ENCODE results near the gene ST7. TPM values are rescaled to one million over a fixed set of nuclear protein-coding genes. Genes with fewer than 3 reads are reported as not detected.

The ST7 gene
- polyA plus RNA-seq, 1 donor from 2014 or later = 76.8 TPM

DNA sequence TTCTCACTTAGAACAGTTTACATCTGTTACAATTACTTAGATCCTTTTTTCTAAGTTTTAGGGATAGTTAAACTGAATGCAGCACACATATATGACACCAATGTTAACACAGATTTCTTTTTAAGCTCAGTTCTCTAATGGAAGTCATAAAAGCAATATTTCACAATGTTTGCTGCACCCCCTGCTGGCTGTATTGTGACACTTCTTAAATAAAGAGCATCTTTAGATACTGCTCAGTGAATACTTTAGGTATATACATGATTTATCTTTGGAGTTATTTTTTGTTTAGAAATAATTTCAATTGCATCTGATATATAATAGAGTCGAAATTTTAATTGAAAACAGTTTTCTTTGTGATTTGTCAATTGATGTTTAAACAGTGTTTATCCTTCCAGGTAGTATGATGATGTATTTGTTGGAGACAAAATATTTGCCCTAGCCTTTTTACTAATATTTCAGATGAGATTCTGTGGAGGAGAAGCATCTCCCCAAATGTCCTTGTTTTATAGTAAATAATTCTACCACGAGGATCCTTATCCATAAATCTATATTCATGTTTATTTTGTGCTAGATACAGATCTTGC is 174.4 kb downstream of the ST7 start:
- Histone ChIP-seq H3K9ac (ENCODE audit: low read length) (no peak overlapping the region), H4K20me1 (ENCODE audit: insufficient read depth) (peaks cover 8% of the 10 kb centered on the region), H3K9me3 (ENCODE audit: low read length) (no peaks in the 10 kb centered on the region), H2AFZ (ENCODE audit: low read depth, low read length) (no peak overlapping the region), H3K4me3 (ENCODE audit: low read length) (no peak overlapping the region), H3K9me2 (ENCODE audit: insufficient read depth, low read length) (no peaks in the 10 kb centered on the region), H3K4me2 (ENCODE audit: low read length) (no peak overlapping the region), H3K27ac (ENCODE audit: low read length) (no peak overlapping the region), H3K36me3 (ENCODE audit: insufficient read depth, low read length) (no peaks in the 10 kb centered on the region), H3K79me2 (replicated peaks; ENCODE audit: insufficient read depth, low read length) (peaks cover 6% of the 10 kb centered on the region), H3K27me3 (ENCODE audit: insufficient read depth, low read depth, low read length) (no peaks in the 10 kb centered on the region), H3F3A (ENCODE audit: insufficient read depth, low read length, poor library complexity, severe bottlenecking) (no peaks in the 10 kb centered on the region)
- TF ChIP-seq, protein P1, sequence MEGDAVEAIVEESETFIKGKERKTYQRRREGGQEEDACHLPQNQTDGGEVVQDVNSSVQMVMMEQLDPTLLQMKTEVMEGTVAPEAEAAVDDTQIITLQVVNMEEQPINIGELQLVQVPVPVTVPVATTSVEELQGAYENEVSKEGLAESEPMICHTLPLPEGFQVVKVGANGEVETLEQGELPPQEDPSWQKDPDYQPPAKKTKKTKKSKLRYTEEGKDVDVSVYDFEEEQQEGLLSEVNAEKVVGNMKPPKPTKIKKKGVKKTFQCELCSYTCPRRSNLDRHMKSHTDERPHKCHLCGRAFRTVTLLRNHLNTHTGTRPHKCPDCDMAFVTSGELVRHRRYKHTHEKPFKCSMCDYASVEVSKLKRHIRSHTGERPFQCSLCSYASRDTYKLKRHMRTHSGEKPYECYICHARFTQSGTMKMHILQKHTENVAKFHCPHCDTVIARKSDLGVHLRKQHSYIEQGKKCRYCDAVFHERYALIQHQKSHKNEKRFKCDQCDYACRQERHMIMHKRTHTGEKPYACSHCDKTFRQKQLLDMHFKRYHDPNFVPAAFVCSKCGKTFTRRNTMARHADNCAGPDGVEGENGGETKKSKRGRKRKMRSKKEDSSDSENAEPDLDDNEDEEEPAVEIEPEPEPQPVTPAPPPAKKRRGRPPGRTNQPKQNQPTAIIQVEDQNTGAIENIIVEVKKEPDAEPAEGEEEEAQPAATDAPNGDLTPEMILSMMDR (IDR thresholded peaks at IDR 0.05; ENCODE audit: poor library complexity, severe bottlenecking) = peak; percentile 78
- TF ChIP-seq RAD21 (conservative IDR thresholded peaks at IDR 0.05) (peak; percentile 77), POLR2AphosphoS5 (IDR thresholded peaks at IDR 0.05) (no peak), SMC3 (conservative IDR thresholded peaks at IDR 0.05; ENCODE audit: poor library complexity) (peak; percentile 84), EP300 (conservative IDR thresholded peaks at IDR 0.05; ENCODE audit: poor library complexity, severe bottlenecking) (no peak), EZH2 (IDR thresholded peaks at IDR 0.05; ENCODE audit: borderline replicate concordance, insufficient read depth, low read length, poor library complexity, severe bottlenecking) (no peak)

DNA sequence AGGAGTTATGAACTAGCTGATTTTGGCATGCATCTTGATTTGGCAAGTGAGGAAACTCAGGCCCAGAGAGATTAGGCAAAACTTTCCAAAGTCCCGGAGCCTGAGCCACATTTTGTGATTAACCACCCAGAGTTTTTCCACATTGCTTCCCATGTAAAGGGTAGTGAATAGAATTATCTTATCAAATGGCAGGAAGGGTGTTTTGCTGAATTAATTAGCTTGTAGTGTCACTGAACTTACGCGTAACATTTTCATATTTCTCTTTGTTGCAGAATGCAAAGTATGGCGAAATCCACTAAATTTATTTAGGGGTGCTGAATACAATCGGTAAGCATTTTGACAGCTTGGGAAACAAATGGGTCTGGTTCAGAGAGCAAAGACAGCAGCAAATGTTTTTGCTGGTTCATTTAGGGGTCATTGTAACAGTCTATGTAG is 176.2 kb downstream of the ST7 start:
- no peak overlapping the region for H3K4me3 ChIP-seq (ENCODE audit: low read length)
- no peaks in the 10 kb centered on the region for H3K9me3 ChIP-seq (ENCODE audit: low read length)
- no peak overlapping the region for H2AFZ ChIP-seq (ENCODE audit: low read depth, low read length)
- no peaks in the 10 kb centered on the region for H3F3A ChIP-seq (ENCODE audit: insufficient read depth, low read length, poor library complexity, severe bottlenecking)
- no peak overlapping the region for H3K4me2 ChIP-seq (ENCODE audit: low read length)
- no peaks in the 10 kb centered on the region for H3K27me3 ChIP-seq (ENCODE audit: insufficient read depth, low read depth, low read length)
- H3K9ac ChIP-seq (ENCODE audit: low read length) = no peak overlapping the region
- TF ChIP-seq, protein P1 (IDR thresholded peaks at IDR 0.05; ENCODE audit: poor library complexity, severe bottlenecking) = no peak
- no peak for TF ChIP-seq MXI1 (conservative IDR thresholded peaks at IDR 0.05; ENCODE audit: poor library complexity, severe bottlenecking)
- TF ChIP-seq, protein P2, sequence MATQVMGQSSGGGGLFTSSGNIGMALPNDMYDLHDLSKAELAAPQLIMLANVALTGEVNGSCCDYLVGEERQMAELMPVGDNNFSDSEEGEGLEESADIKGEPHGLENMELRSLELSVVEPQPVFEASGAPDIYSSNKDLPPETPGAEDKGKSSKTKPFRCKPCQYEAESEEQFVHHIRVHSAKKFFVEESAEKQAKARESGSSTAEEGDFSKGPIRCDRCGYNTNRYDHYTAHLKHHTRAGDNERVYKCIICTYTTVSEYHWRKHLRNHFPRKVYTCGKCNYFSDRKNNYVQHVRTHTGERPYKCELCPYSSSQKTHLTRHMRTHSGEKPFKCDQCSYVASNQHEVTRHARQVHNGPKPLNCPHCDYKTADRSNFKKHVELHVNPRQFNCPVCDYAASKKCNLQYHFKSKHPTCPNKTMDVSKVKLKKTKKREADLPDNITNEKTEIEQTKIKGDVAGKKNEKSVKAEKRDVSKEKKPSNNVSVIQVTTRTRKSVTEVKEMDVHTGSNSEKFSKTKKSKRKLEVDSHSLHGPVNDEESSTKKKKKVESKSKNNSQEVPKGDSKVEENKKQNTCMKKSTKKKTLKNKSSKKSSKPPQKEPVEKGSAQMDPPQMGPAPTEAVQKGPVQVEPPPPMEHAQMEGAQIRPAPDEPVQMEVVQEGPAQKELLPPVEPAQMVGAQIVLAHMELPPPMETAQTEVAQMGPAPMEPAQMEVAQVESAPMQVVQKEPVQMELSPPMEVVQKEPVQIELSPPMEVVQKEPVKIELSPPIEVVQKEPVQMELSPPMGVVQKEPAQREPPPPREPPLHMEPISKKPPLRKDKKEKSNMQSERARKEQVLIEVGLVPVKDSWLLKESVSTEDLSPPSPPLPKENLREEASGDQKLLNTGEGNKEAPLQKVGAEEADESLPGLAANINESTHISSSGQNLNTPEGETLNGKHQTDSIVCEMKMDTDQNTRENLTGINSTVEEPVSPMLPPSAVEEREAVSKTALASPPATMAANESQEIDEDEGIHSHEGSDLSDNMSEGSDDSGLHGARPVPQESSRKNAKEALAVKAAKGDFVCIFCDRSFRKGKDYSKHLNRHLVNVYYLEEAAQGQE (IDR thresholded peaks at IDR 0.05; ENCODE audit: borderline replicate concordance) = no peak
- no peaks in the 10 kb centered on the region for H3K9me2 ChIP-seq (ENCODE audit: insufficient read depth, low read length)
- peaks cover 6% of the 10 kb centered on the region for H4K20me1 ChIP-seq (ENCODE audit: insufficient read depth)
- peaks cover 6% of the 10 kb centered on the region for H3K79me2 ChIP-seq (replicated peaks; ENCODE audit: insufficient read depth, low read length)
- no peak overlapping the region for H3K27ac ChIP-seq (ENCODE audit: low read length)
- no peaks in the 10 kb centered on the region for H3K36me3 ChIP-seq (ENCODE audit: insufficient read depth, low read length)
